GM19025 (cell line): Measurements from ENCODE around the gene ISOC2.
"Not testable (repeated sequence)": the region's sequence is repeated elsewhere in the genome, so short reads cannot be mapped to it uniquely, and the experiment has no call there.

ENCODE experiments used
- ATAC-seq: cut with Tn5 transposase; IDR thresholded peaks from one replicate; pipeline ENCODE4 v1.9.1; 2021; ENCODE audit warnings: mild to moderate bottlenecking, low read depth, moderate library complexity; ENCODE audit not compliant: unreplicated experiment

The ISOC2 gene

DNA sequence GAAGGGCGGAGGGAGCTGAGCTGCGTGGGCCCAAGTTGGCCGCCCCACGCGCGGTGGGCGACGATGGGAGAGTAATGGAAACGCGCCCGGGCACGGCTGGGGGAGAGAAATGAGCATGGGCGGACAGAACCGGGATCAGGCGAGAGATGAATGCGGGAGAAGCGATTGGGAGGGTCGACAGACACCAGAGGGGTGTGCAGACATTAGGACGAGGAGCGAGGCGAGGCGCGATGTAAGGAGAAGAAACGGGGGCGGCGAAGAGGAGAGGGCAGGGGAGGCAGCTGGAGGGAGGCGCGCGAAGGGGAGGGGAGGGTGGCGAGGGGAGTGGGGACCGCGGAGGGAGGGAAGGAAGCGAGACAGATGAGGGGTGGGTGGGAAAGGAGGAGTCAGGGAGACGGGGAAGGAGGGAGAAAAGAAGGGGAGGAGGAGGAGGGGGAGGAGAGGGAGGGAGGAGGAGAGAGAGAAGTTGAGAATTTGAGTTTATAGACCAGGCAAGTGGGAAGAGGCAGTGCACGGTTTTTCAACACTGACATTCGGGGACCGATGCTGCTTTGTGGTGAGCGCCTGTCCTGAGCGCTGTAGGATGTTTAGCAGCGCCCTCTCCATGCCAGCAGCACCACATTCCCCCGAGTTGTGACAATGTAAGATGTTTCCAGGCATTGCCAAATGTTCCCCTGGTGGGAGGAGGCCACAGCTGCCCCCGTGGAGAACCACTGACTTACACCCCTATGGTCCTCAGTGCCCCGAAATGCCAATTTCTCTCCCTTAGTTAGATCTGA is 18.2 kb downstream of the ISOC2 start, which contains the start of gene SHISA7:
Gene SHISA7 (minus strand): TSS at position 256 of the 779 bp plus-strand sequence. CDS start 437 bp downstream, outside the sequence.
- ATAC-seq = no peak

DNA sequence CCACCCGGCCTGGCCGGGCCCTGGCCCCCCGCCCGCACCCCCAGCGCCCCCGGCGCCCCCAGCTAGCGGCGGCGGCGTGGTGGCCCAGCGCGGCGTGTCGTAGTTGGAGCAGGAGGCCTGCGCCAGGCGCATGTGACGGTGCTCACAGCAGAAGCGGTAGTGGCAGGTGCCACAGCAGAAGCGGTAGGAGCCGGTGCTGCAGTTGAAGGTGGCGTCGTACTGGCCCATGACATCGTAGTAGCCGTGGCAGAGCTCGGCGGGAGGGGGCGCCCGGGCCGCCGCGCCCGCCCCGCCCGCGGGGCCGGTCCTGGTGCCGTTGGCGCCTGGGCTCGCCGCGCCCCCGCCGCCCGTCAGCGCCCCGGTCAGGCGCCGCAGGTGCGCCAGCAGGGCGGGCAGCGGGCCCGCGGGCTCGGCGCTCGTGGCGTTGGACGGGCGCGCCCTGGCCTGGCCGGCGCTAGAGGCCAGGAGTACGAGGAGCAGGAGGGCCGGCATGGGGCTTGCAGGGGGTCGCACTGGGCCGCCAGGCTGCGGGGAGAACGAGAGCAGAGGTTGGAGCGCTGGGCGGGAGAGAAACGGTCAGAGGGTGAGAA is 19.0 kb downstream of the ISOC2 start:
- ATAC-seq = no peak

DNA sequence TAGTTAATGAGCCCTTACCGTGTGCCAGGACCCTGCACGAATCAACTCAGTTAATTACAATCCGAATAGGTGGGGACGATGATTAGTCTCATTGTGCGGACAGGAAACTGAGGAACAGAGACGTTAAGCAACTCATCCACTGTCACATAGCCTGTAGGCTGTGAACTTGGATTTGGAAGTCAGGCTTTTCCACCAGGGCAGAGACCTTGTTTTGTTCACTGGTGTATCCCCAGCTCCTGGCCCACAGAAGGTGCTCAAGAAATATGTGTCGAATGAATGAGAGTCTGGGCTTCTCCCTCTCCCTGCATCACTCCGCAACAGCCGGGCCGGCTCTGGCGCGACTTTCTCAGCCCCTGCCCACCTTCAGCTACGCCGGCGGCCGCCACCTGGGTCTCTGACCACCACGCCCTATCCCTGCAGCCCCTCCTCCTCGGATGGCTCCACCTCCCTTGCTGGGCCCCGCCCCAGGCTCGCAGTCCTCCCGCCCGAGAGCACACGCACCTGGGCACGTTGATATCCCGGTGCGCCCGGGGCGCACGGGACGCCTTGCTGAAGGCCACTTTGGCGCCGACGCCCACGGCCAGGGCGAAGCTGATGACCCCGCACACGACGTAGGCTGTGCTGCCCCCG is 19.6 kb downstream of the ISOC2 start:
- no peak for ATAC-seq

DNA sequence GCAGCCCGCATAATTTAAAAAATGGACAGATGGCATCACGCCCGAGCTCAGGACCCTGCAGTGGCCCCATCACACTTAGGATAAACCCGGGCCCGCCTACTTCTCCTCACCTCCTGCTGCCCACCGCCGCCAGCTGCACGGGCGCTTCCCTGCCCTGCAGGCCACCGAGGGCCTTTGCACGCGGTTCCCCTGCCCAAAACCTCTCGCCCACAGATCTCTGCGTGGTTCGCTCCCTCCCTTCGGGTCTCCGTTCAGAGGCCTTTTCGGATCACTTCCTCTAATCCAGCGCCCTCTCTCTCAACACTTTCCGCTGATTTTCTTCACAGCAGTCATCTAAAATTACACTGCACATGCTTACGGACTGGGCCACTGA is 20.1 kb downstream of the ISOC2 start:
- ATAC-seq = no peak

DNA sequence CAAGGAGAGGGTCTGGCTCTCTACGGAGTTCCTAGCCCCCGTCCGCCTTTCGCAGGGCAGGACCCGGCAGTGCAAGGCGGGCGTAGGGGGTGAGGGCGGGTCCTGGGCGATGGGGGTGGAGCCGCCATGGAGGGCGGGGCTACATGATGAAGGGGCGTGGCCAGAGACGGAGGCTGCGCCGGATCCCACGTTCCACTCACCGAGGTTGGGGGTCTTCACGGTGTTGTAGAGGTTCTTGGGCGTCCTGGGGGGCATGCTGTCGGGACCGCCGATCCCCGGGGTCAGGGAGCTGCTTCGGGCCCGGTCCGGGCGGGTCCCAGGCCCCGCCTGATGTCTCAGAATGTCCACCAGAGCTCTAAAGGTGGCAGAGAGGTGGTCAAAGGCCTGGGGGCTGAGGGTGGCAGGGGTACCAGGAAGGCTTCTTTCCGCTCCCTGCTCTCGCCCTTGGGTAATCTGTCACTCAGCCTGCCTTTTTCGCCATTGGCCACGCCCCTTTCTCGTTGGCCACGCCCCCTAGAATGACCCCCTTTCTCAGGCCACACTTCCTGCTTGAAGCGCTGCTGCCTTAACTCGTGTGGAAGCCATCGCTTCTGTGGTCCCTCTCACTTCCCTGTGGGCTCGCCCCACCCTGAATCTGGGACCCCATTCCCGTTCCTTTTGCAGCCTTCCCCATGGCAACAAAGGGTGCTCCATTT is 20.9 kb downstream of the ISOC2 start:
- ATAC-seq = no peak

DNA sequence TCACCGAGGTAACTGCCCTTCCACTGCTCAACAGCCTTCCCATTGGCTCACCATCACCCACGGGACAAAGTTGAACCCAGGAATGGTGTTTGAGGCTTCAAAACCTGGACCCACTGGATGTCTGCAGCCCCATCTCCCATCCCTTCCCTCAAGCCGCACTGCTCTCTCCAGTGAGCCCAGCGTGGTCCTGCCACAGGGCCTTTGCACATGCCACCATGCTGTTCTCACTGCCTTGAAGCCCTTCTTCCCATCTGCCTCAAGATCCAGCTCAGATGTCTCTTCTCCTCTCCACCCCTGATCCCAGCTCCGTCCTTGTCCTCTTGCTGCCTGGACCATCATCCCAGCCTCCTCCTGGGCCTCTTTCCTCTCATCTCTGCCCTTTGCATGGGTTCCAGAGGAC is 22.4 kb downstream of the ISOC2 start:
- ATAC-seq = no peak

DNA sequence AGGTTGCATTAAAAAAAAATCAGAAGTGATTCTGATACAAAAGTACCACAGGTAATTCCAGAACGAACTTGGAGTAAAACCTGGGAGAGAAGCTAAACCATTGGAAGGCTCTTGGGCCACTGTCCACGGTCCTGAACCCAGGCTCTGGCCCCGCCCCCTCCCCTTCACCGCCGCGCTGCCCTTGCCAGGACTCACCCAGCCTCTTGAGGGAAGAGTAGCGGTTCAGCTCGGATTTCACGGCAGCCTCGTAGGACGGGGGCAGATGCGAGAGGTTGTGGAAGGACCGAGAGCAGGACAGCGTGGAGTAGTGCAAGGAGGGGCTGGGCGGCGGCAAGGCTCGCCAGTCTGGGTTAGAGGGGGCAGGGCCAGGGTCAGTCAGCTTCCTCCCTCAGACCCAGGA is 24.0 kb downstream of the ISOC2 start:
- no peak for ATAC-seq

GRCh38 chr19:55436847-55437246 is 24.6 kb downstream of the ISOC2 start:
- ATAC-seq = no peak

DNA sequence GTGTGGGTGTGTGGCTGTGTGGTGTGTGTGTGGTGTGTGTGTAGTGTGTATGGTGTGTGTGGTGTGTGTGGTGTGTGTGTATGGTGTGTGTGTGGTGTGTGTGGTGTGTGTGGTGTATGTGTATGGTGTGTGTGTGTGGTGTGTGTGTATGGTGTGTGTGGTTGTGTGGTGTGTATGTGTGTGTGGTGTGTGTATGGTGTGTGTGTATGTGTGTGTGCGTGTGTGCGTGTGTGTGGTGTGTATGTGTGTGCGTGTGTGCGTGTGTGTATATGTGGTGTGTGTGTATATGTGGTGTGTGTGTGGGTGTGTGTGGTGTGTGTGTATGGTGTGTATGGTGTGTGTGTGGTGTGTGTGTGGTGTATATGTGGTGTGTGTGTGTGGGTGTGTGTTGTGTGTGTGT is 26.4 kb downstream of the ISOC2 start:
- no peak for ATAC-seq

GRCh38 chr19:55434356-55434919 is 27.0 kb downstream of the ISOC2 start:
- ATAC-seq = no peak

- no peak for ATAC-seq
Measured at GRCh38 chr19:55433292-55433691, 28.1 kb downstream of the ISOC2 start.

DNA sequence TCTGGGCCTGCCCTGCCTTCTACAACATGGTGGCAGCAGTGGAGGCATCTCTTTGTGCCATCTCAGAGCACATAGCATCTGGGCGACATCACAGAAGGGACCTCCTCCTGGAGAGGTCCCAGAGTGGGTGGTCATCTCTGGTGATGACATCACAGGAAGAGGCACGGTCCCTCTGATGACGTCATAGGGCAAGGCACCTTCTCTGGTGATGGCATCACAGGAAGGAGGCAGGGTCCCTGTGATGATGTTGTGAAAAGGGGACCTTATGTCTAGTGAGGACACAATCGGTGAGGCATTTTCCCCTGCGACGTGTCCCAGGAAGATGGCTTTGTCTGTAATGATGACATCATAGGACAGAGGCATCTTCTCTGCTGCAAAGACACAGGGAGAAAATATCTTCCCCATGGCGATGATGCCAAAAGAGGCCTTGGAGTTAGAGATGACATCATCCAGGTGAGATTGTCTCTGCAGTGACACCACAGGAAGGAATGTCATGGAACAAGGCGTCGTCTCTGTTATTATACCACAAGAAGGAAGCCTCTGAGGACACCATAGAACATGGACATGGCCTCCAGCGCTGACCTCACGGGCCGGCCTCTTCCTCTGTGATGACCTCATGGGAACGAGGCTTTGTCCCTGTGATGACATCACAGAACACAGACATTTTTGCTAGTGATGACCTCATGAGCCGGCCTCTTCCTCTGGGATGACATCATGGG is 29.0 kb downstream of the ISOC2 start:
- no peak for ATAC-seq

DNA sequence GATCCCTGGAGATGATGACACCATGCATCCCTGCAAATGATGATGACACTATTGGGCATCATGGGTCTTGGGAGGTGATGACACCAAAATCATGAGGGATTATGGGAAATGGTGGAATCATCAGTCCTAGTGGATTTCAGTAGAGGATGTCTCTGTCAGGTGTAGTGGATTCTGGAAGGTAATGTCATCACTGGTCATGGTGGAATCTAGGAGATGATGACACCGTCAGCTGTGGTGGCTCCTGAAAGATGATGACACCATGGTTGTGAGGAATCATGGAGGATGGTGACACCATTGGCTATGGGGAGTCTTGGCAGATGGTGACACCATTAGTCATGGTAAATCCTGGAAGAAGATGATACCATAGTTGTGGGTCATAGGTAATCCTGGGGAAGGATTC is 30.3 kb downstream of the ISOC2 start:
- no peak for ATAC-seq

DNA sequence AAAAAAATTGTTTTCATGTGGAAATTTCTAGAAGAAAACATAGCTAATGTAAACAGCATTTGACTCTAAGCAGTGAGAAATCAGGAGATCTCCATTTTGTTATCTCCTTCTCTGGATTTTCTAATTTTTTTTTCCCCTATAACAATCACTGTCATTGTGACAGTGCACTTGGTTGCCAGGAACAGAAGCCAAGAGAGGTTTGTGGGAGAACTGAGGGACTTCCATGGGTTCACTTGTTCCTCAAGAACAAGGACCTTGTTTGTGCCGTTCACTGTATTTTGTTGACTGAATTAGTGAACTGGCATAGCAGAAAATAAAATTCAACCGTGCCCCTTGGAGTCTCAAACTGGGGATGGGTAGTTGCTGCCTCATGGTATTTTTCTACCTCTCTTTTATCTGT is 35.4 kb downstream of the ISOC2 start:
- ATAC-seq = no peak

DNA sequence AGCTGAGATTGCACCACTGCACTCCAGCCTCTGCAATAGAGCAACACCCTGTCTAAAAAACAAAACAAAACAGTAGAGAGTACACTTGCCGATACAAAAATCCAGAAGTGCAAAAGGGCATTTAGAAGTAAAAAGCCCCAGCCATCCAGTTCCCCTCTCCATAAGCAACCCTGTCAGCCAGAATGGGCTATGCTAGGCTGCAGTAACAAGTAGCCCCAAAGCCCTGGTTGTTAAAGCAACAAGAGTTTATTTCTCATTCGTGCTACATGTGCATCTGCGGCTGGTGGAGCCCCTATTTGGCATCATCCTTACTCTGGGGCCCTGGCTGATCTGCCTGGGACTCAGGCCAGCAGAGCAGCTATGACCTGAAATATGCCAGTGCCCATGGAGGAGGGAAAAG is 36.9 kb downstream of the ISOC2 start:
- no peak for ATAC-seq

- ATAC-seq = no peak
Measured at GRCh38 chr19:55423225-55424005, 38.0 kb downstream of the ISOC2 start.

- ATAC-seq = not testable (repeated sequence)
Measured at GRCh38 chr19:55421281-55421680, 40.2 kb downstream of the ISOC2 start.

DNA sequence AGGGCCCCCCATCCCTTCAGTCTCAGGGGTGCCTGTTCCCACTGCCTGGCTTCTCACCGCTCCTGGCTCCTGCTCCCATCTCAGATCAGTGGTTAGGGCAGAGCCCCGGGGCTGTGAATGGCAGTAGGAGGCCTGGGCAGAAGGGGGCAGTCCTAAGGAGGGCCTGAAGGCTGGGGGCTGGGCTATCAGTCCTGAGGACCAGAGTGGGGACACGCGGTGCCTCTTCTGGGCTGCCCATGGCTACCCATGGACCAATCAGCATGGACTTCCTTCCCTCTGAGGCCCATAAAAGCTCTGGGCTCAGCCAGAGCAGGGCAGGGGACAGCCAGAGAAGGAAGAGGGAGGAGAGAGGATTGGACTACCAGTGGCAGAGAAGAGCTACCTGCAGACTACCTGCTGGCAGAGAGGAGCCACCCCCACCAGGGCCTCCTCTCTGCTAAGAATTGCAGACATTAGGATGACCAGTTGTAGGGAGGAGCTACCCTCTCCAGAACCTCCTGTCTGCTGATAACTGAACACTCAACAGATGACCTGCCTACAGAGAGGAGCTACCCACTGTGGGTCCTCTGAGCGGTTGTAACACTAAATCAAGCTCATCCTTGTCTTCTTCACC is 41.7 kb downstream of the ISOC2 start:
- ATAC-seq = no peak

DNA sequence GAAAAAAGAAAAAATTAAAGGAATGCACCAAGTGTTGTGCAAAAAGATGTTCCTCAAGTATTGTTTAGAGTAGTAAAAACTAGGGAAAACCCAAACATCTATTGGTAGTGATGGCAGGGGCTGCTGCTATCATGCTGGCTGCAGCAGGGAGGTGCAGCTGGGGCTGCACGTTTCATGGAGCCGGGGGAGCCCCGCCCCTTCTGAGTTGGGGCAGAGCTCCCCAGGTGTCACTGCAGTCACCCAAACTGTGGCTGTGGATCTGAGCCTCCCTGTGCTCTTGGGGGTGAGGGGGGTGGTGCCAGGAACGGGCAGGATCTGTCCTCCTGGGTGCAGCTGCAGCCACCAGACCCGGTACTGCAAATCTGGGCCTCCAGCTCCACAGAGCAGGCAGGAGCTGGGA is 42.3 kb downstream of the ISOC2 start:
- no peak for ATAC-seq
